ENCODE measurements around the gene ADGRG3.

- no peak for TF ChIP-seq CTCF (IDR thresholded peaks at IDR 0.05 in 2 of 3, conservative IDR thresholded peaks at IDR 0.05 in 1 of 3; ENCODE audit: borderline replicate concordance in 1 of 3, insufficient read depth in 1 of 3, low read depth in 2 of 3, low read length in 2 of 3)
- TF ChIP-seq SRF (IDR thresholded peaks at IDR 0.05; ENCODE audit: low read depth) = no peak
- no peak for TF ChIP-seq SIN3A (IDR thresholded peaks at IDR 0.05; ENCODE audit: low read depth)
- no peak for TF ChIP-seq ZFX (IDR thresholded peaks at IDR 0.05)
- no peak for TF ChIP-seq RAD21 (IDR thresholded peaks at IDR 0.05; ENCODE audit: low read depth)
- no peak for TF ChIP-seq EZH2 (IDR thresholded peaks at IDR 0.05)
Measured at GRCh38 chr16:57694725-57695679, 26.9 kb downstream of the ADGRG3 start, which contains the start of gene DRC7.

All from HCT116 (cell line).